Measurements from ENCODE around the gene PALM3.

Gene PALM3

GRCh38 chr19:14089412-14089661 lies 27.5 kb upstream of the PALM3 start:
- DNase-seq (ENCODE audit: low spot score) = no peak

DNA sequence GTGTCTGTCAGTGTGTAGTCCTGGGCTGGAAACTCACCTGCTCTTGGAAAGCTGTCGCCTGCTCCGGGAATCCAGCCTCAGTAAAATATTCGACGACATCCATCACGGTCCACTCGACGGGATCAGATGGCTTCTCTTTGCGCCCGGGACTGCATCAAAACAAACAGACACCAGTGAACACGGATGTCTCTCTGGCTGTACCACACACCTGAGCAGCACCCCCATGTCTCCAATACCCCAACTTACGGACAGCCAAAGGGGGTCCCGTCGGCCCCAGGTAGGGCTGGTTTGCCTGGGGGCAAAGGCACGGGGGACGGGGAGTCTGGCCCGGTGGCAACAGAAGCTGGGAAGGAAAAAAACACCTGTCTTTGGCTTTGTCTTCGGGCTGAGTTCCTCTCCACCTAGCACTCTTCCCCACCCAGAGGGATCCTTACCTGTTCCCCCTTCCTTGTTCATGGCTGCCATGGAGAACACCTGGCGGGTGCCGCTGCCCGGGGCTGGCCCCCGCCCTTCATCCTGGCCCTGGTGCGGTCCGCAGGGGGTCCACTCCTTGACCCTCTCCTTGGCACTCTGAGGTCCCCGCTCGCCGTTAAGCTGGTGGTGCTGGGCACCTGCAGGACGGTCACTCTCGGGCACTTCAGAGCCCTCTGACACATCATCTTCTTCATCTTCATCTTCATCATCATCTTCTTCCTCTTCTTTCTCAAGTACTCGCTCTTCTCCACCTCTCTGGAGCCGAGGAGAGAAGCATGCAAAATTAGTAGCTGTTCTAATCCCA lies 26.9 kb upstream of the PALM3 start:
- DNase-seq (ENCODE audit: low spot score) = no peak

DNA sequence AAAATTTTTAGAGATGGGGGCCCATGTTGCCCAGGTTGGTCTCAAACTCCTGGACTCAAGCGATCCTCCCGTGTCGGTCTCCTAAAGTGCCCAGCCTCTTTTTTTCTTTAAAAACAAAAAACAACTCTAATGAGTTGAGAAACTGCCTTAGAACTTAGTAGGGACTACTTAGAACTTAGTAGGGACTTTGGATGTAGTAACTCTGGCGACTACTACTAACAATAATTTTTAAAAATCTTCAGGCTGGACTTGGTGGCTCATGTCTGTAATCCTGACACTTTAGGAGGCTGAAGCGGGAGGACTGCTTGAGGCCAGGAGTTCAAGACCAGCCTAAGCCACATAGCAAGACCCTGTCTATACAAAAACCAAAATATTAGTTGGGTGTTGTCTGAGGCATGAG lies 24.2 kb upstream of the PALM3 start:
- DNase-seq (ENCODE audit: low spot score) = no peak

DNA sequence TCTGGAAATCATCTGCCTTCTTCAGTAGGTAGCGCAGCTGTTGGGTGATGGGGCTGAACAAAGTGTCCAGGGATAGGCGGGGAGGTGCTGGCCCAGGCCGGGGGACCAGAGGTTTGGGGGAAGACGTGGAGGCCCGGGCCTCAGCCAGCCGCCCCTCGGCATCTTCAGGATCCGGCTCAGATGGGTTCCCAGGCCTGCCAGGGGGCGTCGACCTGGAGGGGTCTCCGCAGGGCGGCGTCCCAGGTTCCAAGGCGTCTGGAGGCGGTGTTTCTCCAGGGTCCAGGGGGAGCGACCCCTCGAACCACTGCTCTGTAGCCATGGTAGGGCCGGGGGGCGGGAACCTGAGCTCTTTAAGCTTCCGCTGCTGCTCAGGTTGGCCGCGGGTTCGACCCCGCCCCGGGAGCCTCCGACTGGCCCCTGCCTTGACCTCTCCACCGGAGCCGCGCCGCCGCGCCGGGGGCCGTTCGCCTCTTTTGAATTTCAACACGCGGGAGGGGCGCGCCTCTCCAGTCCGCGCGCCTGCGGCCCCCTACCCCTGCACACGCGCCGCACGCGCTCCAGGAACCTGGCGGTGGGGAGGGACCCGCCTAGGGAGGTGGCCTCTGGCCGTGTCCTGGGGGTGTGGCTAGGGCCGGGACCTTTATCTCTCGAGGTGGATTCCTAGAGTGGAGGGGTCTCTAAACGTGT lies 23.6 kb upstream of the PALM3 start, which contains the start of gene C19orf67:
Gene C19orf67 (minus strand): TSS at position 475 of the 687 bp plus-strand sequence. CDS start 156 bp downstream, at position 319.
- DNase-seq (ENCODE audit: low spot score) = no peak

DNA sequence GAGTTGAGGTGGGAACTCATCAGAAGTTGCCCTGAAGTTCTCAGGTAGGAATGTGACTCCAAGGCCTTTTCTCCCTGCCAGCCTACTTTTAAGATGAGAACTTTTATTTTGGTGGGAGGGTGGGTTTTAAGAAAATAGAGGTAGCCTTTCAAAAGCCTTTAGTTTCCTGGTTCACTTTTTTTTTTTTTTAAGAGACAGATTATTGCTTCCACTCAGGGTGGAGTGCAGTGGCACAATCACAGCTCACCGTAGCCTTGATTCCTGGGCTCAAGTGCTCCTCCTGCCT lies 20.7 kb upstream of the PALM3 start:
- DNase-seq (ENCODE audit: low spot score) = no peak

- peak; percentile 44 for DNase-seq (ENCODE audit: low spot score)
These were observed 20.2 kb upstream of the PALM3 start for GRCh38 chr19:14081797-14082674.

DNA sequence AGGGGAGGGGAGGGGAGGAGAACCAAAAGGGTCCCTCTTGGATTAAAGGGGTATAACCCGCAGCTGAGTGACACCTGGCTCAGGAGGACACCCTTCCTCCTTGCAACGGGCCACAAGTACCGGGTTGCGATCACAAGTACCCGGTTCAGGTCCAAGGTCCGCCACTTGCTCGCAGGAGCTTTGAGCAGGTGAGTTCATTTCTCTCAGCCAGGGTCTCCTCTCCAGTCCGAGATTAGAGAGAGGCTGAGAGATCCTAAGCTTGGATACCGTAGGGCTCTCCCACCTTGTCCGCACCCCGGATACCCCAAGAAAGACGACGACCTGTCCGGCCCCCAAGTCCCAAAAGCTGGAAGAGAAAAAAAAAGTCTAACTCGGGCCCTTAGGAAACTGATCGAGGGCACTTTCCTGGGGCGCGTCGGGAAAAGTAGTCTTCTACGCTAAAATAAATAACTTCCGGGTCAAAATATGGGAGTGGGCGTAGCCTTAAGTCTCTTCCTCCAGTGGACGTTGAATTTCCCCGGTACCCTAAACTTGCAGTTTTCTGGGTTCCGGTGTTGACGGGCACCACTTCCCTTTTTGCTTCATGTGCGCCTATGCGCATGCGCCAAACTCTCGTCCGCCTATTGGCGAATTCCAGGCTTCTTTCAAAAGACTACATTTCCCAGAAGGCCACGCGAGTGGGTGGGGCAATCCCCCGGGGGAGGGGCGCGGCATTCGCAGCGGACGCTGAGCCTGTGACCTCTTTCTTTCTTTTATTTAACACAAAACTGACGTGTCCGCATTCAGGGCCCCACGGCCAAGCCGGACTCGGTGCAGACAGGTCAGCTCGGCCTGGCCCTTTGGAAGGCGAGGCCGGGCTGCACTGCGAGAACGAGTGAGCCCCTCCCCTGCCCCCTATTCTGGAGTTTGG lies 19.3 kb upstream of the PALM3 start:
- peak; percentile 100 for DNase-seq (ENCODE audit: low spot score)

GRCh38 chr19:14078411-14078810 lies 16.5 kb upstream of the PALM3 start:
- DNase-seq (ENCODE audit: low spot score) = no peak

GRCh38 chr19:14073925-14074838 lies 12.3 kb upstream of the PALM3 start:
- DNase-seq (ENCODE audit: low spot score) = peak; percentile 48

GRCh38 chr19:14073261-14073924 lies 11.5 kb upstream of the PALM3 start:
- peak; percentile 88 for DNase-seq (ENCODE audit: low spot score)

GRCh38 chr19:14072535-14073260 lies 10.8 kb upstream of the PALM3 start, which contains the start of gene MISP3:
Gene MISP3 (plus strand): TSS chr19:14072786. CDS start chr19:14073310, 524 bp downstream.
- DNase-seq (ENCODE audit: low spot score) = no peak

DNA sequence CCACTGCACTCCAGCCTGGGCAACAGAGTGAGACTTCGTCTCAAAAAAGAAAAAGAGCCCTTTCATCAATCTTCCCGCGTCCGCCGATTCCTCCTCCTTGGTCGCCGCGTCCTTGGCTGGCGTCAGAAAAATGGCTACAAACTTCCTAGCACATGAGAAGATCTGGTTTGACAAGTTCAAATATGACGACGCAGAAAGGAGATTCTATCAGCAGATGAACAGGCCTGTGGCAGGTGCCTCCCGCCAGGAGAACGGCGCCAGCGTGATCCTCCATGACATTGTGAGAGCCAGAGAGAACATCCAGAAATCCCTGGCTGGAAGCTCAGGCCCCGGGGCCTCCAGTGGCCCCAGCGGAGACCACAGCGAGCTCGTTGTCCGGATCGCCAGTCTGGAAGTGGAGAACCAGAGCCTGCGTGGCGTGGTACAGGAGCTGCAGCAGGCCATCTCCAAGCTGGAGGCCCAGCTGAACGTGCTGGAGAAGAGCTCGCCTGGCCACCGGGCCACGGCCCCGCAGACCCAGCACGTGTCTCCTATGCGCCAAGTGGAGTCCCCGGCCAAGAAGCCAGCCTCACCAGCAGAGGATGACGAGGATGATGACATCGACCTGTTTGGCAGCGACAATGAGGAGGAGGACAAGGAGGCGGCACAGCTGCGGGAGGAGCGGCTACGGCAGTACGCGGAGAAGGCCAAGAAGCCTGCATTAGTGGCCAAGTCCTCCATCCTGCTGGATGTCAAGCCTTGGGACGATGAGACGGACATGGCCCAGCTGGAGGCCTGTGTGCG lies 8.6 kb upstream of the PALM3 start:
- DNase-seq (ENCODE audit: low spot score) = no peak

DNA sequence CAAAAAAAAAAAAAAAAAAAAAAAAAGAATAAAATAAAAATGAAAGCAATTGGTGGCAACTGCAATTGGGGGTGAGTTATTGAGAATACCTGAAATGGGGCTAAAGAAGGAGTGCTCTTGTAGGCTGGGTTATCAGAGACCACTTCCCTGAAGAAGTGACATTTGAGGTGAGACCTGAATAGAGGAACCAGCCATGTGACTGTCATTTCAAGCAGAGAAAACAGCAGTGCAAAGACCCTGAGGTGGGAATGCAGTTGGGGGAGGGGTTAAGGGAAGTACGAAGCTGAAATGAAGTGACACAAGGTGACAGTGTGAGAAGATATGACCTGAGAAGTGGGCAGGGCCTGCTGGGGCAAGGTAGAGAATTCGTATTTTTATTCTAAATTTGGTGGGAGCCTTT lies 4.3 kb upstream of the PALM3 start:
- DNase-seq (ENCODE audit: low spot score) = no peak

DNA sequence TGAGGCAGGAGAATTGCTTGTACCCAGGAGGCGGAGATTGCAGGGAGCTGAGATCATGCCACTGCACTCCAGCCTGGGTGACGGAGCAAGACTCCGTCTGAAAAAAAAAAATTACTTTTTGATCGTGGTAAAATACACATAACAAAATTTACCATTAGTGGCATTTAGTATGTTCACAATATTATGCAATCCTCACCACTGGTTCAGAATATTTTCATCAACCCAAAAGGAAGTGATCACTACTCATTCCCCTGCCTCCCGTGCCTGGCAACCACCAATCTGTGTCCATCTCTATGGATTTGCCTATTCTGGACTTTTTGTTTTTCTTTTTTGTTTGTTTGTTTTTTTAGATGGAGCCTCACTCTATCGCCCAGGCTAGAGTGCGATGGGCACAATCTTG lies 1.2 kb upstream of the PALM3 start:
- no peak for DNase-seq (ENCODE audit: low spot score)

DNA sequence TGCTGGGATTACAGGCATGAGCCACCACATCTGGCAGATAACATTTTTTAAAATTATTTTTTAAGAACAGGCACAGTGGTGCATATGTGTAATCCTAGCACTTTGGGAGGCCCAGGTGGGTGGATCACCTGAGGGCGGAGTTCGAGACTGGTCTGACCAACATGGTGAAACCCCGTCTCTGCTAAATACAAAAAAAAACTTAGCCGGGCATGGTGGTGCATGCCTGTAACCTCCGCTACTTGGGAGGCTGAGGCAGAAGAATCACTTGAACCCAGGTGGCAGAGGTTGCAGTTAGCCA lies 631 bp upstream of the PALM3 start:
- no peak for DNase-seq (ENCODE audit: low spot score)

DNA sequence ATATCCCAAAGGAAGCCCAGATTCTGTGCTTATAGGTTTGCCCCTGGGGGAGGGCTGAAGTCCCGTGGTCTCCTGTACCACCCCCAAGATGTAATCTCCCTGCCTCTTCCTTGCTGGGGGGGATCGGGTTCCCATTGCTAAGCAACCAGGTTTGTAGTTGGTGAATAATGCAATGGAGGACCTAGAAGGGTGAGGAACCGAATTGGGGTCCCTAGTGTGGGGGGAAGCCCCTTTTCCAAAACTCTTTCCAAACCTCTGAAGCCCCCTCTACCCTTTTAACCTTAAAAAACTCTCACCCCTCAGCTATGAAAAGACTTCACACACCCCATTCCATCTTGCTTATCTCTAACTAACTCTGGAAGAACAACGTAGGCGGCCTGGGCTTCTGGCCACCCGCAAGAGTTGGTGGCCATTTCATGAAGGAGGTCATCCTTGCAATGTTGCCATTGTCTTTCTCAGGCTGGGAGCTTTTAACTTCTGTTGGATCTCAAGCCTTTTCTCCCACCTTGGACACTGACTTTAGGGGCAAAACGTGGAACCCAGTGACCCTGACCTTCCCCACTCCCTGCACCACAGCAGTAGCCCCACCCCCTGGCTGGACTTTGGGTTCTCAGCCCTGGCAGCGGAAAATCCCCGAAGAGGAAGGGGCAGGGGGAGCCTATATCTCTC lies 661 bp downstream of the PALM3 start:
- no peak for DNase-seq (ENCODE audit: low spot score)

DNA sequence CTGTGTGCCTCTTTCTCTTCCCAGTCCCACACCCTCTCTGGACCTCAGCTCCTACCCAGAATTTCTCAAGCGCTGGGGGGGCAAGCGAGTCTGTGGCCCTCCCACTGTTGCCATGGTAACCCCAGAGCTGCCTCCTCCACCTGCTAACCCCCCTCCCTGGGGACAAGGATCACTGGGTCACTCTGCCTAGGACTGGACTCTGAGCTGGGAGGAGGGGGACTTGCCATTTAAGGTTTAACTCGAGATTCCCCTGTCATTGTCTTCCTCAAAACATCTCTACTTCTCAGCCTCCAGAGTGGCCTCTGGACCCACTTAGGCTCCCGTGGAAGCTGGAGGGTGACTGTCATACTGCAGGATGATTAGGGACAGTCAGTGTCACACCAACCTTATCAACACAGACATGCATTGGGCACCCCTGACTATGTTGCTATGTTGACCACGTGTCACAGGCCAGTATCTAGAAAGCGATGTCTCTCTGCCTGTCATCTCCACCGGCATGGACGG lies 2.2 kb downstream of the PALM3 start:
- DNase-seq (ENCODE audit: low spot score) = no peak

DNA sequence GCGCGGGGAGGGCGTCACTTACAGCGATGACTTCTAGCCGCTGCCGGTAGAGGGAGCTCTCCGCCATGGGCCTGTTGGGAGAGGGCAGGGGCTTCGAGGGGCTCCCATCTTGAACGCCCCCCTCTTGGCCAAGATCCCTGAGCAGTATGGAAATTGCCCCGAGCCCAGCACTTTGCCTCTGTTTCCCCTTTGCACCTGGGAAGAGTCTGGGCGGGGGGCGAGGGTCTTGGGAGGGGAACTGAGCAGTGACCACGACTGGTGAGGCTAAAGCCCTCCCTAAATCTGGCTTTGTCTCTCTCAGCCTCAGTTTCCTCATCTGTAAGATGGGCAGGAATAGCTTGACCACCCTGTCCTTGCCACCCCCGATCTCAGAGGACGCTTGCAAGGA lies 2.8 kb downstream of the PALM3 start:
- no peak for DNase-seq (ENCODE audit: low spot score)

Measured in RKO (cell line).